Neuronal stem cell (in vitro differentiated cells): ENCODE results near the gene WFDC8.

ENCODE experiments used
- DNase-seq: peaks from one replicate; pipeline ENCODE4 v3.0.0-alpha.2; 2013; ENCODE audit warnings: low spot score
- H2AFZ ChIP-seq: one replicate; pipeline ENCODE4 v1.6.1; 2013; ENCODE audit warnings: mild to moderate bottlenecking, low read length, inconsistent platforms
- H2AK5ac ChIP-seq: 2 replicates; pipeline ENCODE4 v1.6.1; 2013; ENCODE audit warnings: low read depth, mild to moderate bottlenecking, inconsistent platforms, low read length, moderate library complexity, mixed read lengths
- H2BK120ac ChIP-seq: 2 replicates; pipeline ENCODE4 v1.6.1; 2013; ENCODE audit warnings: low read depth, mild to moderate bottlenecking, inconsistent platforms, low read length, moderate library complexity, mixed read lengths
- H2BK12ac ChIP-seq: one replicate; pipeline ENCODE4 v1.6.1; 2013; ENCODE audit warnings: low read length, inconsistent platforms
- H2BK15ac ChIP-seq: 2 replicates; pipeline ENCODE4 v1.6.1; 2013; ENCODE audit warnings: mild to moderate bottlenecking, low read length, inconsistent platforms, mixed read lengths
- H2BK5ac ChIP-seq: one replicate; pipeline ENCODE4 v1.6.1; 2013; ENCODE audit warnings: inconsistent platforms, mild to moderate bottlenecking, low read length, moderate library complexity
- H3K14ac ChIP-seq: one replicate; pipeline ENCODE4 v1.6.1; 2013; ENCODE audit warnings: low read length, inconsistent platforms
- H3K18ac ChIP-seq: 2 replicates; pipeline ENCODE4 v1.6.1; 2013; ENCODE audit warnings: low read length, inconsistent platforms
- H3K23ac ChIP-seq: 2 replicates; pipeline ENCODE4 v1.6.1; 2013; ENCODE audit warnings: low read depth, mild to moderate bottlenecking, mixed read lengths, low read length, inconsistent platforms; ENCODE audit not compliant: poor library complexity
- H3K27ac ChIP-seq: replicated peaks from 3 replicates; pipeline ENCODE4 v1.5.1; 2013; ENCODE audit warnings: low read length, inconsistent platforms
- H3K27me3 ChIP-seq, 3 experiments: 2 replicates each; pipeline ENCODE4 v1.6.1; 2013; ENCODE audit warnings: low read length in 3 of 3, mild to moderate bottlenecking in 2 of 3, inconsistent platforms in 1 of 3, low read depth in 1 of 3, mixed read lengths in 1 of 3, moderate library complexity in 1 of 3; ENCODE audit not compliant: control insufficient read depth in 3 of 3, insufficient read depth in 3 of 3
- H3K36me3 ChIP-seq, 2 donors: replicated peaks in 1 of 2; 2 replicates each; pipeline ENCODE4 v1.6.1; 2013; ENCODE audit warnings: low read length in 2 of 2; ENCODE audit not compliant: control insufficient read depth in 2 of 2, insufficient read depth in 2 of 2
- H3K4ac ChIP-seq: 2 replicates; pipeline ENCODE4 v1.6.1; 2013; ENCODE audit warnings: inconsistent platforms, mild to moderate bottlenecking, low read length, moderate library complexity
- H3K4me1 ChIP-seq, 2 donors: 1 replicate in 1 of 2; 2 replicates in 1 of 2; pipeline ENCODE4 v1.6.1; 2013; ENCODE audit warnings: low read length in 2 of 2, low read depth in 1 of 2; ENCODE audit not compliant: control insufficient read depth in 2 of 2, insufficient read depth in 1 of 2
- H3K4me2 ChIP-seq: one replicate; pipeline ENCODE4 v1.6.1; 2013; ENCODE audit warnings: mild to moderate bottlenecking, low read length, inconsistent platforms; ENCODE audit not compliant: insufficient read depth, poor library complexity, severe bottlenecking
- H3K4me3 ChIP-seq, 2 donors: 2 replicates each; pipeline ENCODE4 v1.5.1; 2013; ENCODE audit warnings: low read length in 2 of 2, mild to moderate bottlenecking in 2 of 2, inconsistent platforms in 1 of 2, moderate library complexity in 1 of 2
- H3K79me1 ChIP-seq: one replicate; pipeline ENCODE4 v1.6.1; 2013; ENCODE audit warnings: low read depth, mild to moderate bottlenecking, inconsistent platforms, low read length, moderate library complexity
- H3K9ac ChIP-seq: one replicate; pipeline ENCODE4 v1.6.1; 2013; ENCODE audit warnings: mild to moderate bottlenecking, low read depth, low read length, inconsistent platforms; ENCODE audit not compliant: poor library complexity
- H3K9me3 ChIP-seq, 2 donors: replicated peaks in 1 of 2; 2 replicates each; pipeline versions ENCODE3 to v1.6.1; 2013; ENCODE audit warnings: low read length in 2 of 2, mild to moderate bottlenecking in 2 of 2, inconsistent platforms in 1 of 2, low read depth in 1 of 2, mixed read lengths in 1 of 2, moderate library complexity in 1 of 2; ENCODE audit not compliant: control insufficient read depth in 2 of 2, insufficient read depth in 1 of 2
- H4K8ac ChIP-seq: one replicate; pipeline ENCODE4 v1.6.1; 2013; ENCODE audit warnings: low read depth, mild to moderate bottlenecking, inconsistent platforms, low read length, moderate library complexity
- H4K91ac ChIP-seq: one replicate; pipeline ENCODE4 v1.6.1; 2013; ENCODE audit warnings: low read length, low read depth, mild to moderate bottlenecking, inconsistent platforms; ENCODE audit not compliant: poor library complexity
- whole genome bisulfite sequencing, 2 donors: extraction: QIAGEN DNeasy Blood & Tissue Kit; methylation state at CpG; one replicate each; pipeline ENCODE4 v1.1.7; 2013; ENCODE audit warnings: missing lambda C conversion rate in 2 of 2, mixed read lengths in 1 of 2; ENCODE audit not compliant: insufficient read length in 2 of 2, insufficient replicate concordance in 1 of 2; ENCODE audit errors: extremely low coverage in 2 of 2; 5-methylcytosine and 5-hydroxymethylcytosine counted together

The WFDC8 gene

GRCh38 chr20:45539382-45539781 is 39.7 kb downstream of the WFDC8 start, which contains the start of gene WFDC6:
TSS of gene WFDC6 (minus strand) at chr20:45539482. CDS start at chr20:45539407, 75 bp downstream.
- Histone ChIP-seq H3K36me3 (no peaks in the 10 kb centered on the region), H3K14ac (no peak within 1 kb of the TSS), H2BK120ac (no peak within 1 kb of the TSS), H3K79me1 (no peaks in the 10 kb centered on the region), H4K8ac (no peak within 1 kb of the TSS), H3K4me1 (no peaks in the 10 kb centered on the region), H3K23ac (no peak within 1 kb of the TSS), H2BK15ac (no peak within 1 kb of the TSS), H4K91ac (no peak within 1 kb of the TSS), H2BK12ac (no peak within 1 kb of the TSS), H2BK5ac (no peak within 1 kb of the TSS), H3K27me3 (no peaks in the 10 kb centered on the region), H3K9ac (no peak within 1 kb of the TSS), H3K27ac (no peak within 1 kb of the TSS), H3K18ac (no peak within 1 kb of the TSS), H3K4me3 (no peak within 1 kb of the TSS), H3K4ac (no peak within 1 kb of the TSS), H2AK5ac (no peak within 1 kb of the TSS), H3K9me3 (no peaks in the 10 kb centered on the region), H2AFZ (no peak within 1 kb of the TSS), H3K4me2 (no peak within 1 kb of the TSS)
- WGBS, 2 donors: no CpG with 5 or more reads among the region's 2 CpGs
- no peak for DNase-seq

GRCh38 chr20:45538209-45538799 is 40.8 kb downstream of the WFDC8 start:
- Histone ChIP-seq H3K23ac (no peak overlapping the region), H2AFZ (no peak overlapping the region), H3K79me1 (no peaks in the 10 kb centered on the region), H3K4me1 (no peaks in the 10 kb centered on the region), H3K14ac (no peak overlapping the region), H3K4ac (no peak overlapping the region), H2BK12ac (no peak overlapping the region), H3K27ac (no peak overlapping the region), H3K9me3 (no peaks in the 10 kb centered on the region), H4K91ac (no peak overlapping the region), H3K36me3 (no peaks in the 10 kb centered on the region), H3K27me3 (no peaks in the 10 kb centered on the region), H3K9ac (no peak overlapping the region), H2BK15ac (no peak overlapping the region), H2BK120ac (no peak overlapping the region), H2AK5ac (no peak overlapping the region), H3K18ac (no peak overlapping the region), H3K4me2 (no peak overlapping the region), H2BK5ac (no peak overlapping the region), H4K8ac (no peak overlapping the region), H3K4me3 (no peak overlapping the region)
- no CpG with 5 or more reads among the region's 7 CpGs for WGBS, 2 donors
- DNase-seq: no peak

GRCh38 chr20:45527294-45527693 is 51.8 kb downstream of the WFDC8 start:
- H3K4me2 ChIP-seq: no peak overlapping the region
- no peak for DNase-seq
- H3K27me3 ChIP-seq: peaks cover 0 to 10% (median 0%) of the 10 kb centered on the region in 3 experiments
- no peak overlapping the region for H2BK120ac ChIP-seq
- no peak overlapping the region for H3K23ac ChIP-seq
- H3K4me3 ChIP-seq: no peak overlapping the region
- no peaks in the 10 kb centered on the region for H3K79me1 ChIP-seq
- H4K91ac ChIP-seq: no peak overlapping the region
- H3K4me1 ChIP-seq: no peaks in the 10 kb centered on the region
- no peak overlapping the region for H4K8ac ChIP-seq
- H3K36me3 ChIP-seq: no peaks in the 10 kb centered on the region
- WGBS, 2 donors: no CpG with 5 or more reads among the region's 4 CpGs
- no peak overlapping the region for H2AFZ ChIP-seq
- no peaks in the 10 kb centered on the region for H3K9me3 ChIP-seq
- no peak overlapping the region for H3K9ac ChIP-seq
- no peak overlapping the region for H2BK15ac ChIP-seq
- no peak overlapping the region for H3K14ac ChIP-seq
- H3K18ac ChIP-seq: no peak overlapping the region
- no peak overlapping the region for H2AK5ac ChIP-seq
- H2BK5ac ChIP-seq: no peak overlapping the region
- H2BK12ac ChIP-seq: no peak overlapping the region
- H3K27ac ChIP-seq: no peak overlapping the region
- H3K4ac ChIP-seq: no peak overlapping the region

DNA sequence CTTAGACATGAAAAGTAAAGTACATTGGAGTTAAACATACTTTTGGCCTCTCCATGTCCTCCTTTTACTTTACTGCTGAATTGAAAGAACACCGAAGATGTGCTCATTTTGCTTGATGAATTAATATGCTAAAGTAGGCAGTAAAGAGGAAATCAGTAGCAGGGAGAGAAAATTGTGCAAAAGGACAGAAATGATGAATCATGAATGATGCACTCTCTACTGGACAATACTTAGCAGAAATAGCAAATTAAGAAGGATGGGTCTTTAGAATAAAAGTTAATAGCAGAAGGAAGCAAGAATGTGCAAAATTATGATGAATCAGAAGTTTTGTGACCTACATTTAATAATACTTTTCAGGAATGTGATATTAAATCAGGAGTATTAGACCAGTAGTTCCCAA is 55.3 kb downstream of the WFDC8 start:
- WGBS, 2 donors: no CpG with 5 or more reads among the region's 1 CpG
- no peak overlapping the region for H3K14ac ChIP-seq
- no peak overlapping the region for H4K91ac ChIP-seq
- H3K4me3 ChIP-seq: no peak overlapping the region
- no peak overlapping the region for H4K8ac ChIP-seq
- no peak overlapping the region for H2BK5ac ChIP-seq
- H2AFZ ChIP-seq: no peak overlapping the region
- H3K4me2 ChIP-seq: no peak overlapping the region
- no peak overlapping the region for H3K27ac ChIP-seq
- H3K18ac ChIP-seq: no peak overlapping the region
- H3K36me3 ChIP-seq: no peaks in the 10 kb centered on the region
- H3K23ac ChIP-seq: no peak overlapping the region
- no peaks in the 10 kb centered on the region for H3K4me1 ChIP-seq
- no peaks in the 10 kb centered on the region for H3K9me3 ChIP-seq
- no peak overlapping the region for H2AK5ac ChIP-seq
- H2BK12ac ChIP-seq: no peak overlapping the region
- H3K27me3 ChIP-seq: peaks cover 0 to 6% (median 0%) of the 10 kb centered on the region in 3 experiments
- no peak for DNase-seq
- no peak overlapping the region for H2BK15ac ChIP-seq
- no peaks in the 10 kb centered on the region for H3K79me1 ChIP-seq
- H2BK120ac ChIP-seq: no peak overlapping the region
- H3K9ac ChIP-seq: no peak overlapping the region
- no peak overlapping the region for H3K4ac ChIP-seq
